ENCODE results near the gene APLP1. TPM values are rescaled to one million over a fixed set of nuclear protein-coding genes. Genes with fewer than 3 reads are reported as not detected.
A peak's percentile ranks its signal among the peaks of the same experiment; 100 is the strongest.
"Not testable (repeated sequence)": the region's sequence is repeated elsewhere in the genome, so short reads cannot be mapped to it uniquely, and the experiment has no call there.

The APLP1 gene
- total RNA-seq, 1 donor from 2014 or later, result 1.5 TPM

DNA sequence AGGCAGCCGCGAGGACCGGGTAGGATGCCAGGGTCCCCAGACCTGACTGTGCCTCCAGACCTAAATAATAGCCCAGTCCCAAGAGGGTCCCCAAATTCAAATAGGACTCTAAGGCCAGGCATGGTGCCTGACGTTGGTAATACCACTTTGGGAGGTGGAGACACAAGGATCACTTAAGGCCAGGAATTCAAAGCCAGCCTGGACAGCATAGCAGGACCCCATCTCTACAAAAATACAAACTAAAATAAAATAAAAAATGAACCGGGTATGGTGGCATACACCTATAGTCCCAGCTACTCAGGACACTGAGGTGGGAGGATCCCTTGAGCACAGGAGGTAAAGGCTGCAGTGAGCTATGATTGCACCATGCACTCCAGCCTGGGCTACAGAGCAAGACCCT is 5.4 kb upstream of the APLP1 start:
- no peak overlapping the region for H3K27ac ChIP-seq
- intact Hi-C loops (cut with DNase I), result no loop called here
- no peak for DNase-seq (ENCODE audit: extremely low spot score in 2 of 2)
- no peak overlapping the region for H3K4me3 ChIP-seq
- no peak for TF ChIP-seq POLR2AphosphoS5 (IDR thresholded peaks at IDR 0.05; ENCODE audit: insufficient read depth in 1 of 2, low read depth in 1 of 2)
- TF ChIP-seq CTCF (IDR thresholded peaks at IDR 0.05), result no peak
- TF ChIP-seq POLR2A (IDR thresholded peaks at IDR 0.05), result no peak
- H3K36me3 ChIP-seq, result no peaks in the 10 kb centered on the region
- no peaks in the 10 kb centered on the region for H3K4me1 ChIP-seq
- no peaks in the 10 kb centered on the region for H3K27me3 ChIP-seq
- H3K9me3 ChIP-seq, result no peaks in the 10 kb centered on the region

DNA sequence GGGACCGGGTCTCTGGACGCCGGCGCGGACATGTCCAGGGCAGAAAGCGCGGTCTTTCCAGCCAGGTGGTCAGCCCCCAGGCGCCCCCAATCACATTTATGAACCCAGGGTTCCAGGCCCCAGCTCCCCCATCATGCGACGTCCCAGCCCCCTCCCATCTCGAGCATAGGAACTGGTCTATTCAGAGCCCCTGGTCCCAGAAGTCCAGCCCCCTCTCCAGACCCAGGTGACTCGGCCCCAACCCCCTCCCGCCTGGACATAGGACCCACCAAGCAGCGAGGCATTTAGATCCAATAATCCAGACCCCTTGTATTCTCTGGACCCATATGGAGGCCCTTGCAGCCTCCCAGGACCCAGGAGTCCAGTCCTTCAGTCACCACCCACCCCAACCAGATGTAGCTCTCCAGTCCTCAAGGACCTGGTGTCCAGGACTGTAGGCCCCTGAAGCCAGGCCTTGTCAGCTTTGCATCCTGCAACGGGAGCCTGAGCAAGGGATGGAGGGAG is 501 bp downstream of the APLP1 start:
- Histone ChIP-seq H3K36me3 (no peaks in the 10 kb centered on the region), H3K4me1 (peaks cover 18% of the 10 kb centered on the region), H3K4me3 (peak overlapping the region; percentile 43 to 64), H3K27ac (no peak overlapping the region), H3K9me3 (no peaks in the 10 kb centered on the region), H3K27me3 (no peaks in the 10 kb centered on the region)
- DNase-seq (ENCODE audit: extremely low spot score in 2 of 2), result no peak
- intact Hi-C loops (cut with DNase I), result no loop called here
- TF ChIP-seq POLR2A (IDR thresholded peaks at IDR 0.05), result no peak
- no peak for TF ChIP-seq CTCF (IDR thresholded peaks at IDR 0.05)
- TF ChIP-seq POLR2AphosphoS5 (IDR thresholded peaks at IDR 0.05; ENCODE audit: insufficient read depth in 1 of 2, low read depth in 1 of 2), result no peak

GRCh38 chr19:35869327-35870123 is 1.2 kb downstream of the APLP1 start:
- Histone ChIP-seq H3K27ac (no peak overlapping the region), H3K27me3 (no peaks in the 10 kb centered on the region), H3K9me3 (no peaks in the 10 kb centered on the region), H3K4me1 (peaks cover 18% of the 10 kb centered on the region), H3K4me3 (peak overlapping the region; percentile 43 to 64), H3K36me3 (no peaks in the 10 kb centered on the region)
- TF ChIP-seq CTCF (IDR thresholded peaks at IDR 0.05) (no peak), POLR2AphosphoS5 (IDR thresholded peaks at IDR 0.05; ENCODE audit: insufficient read depth in 1 of 2, low read depth in 1 of 2) (no peak), POLR2A (IDR thresholded peaks at IDR 0.05) (no peak)
- DNase-seq (ENCODE audit: extremely low spot score in 2 of 2), result no peak
- intact Hi-C loops (cut with DNase I), result no loop called here

- DNase-seq (ENCODE audit: extremely low spot score in 2 of 2); H3K9me3 ChIP-seq; H3K27me3 ChIP-seq; H3K27ac ChIP-seq; H3K36me3 ChIP-seq; H3K4me3 ChIP-seq; intact Hi-C loops (cut with DNase I): not testable (repeated sequence)
- H3K4me1 ChIP-seq, result peaks cover 18% of the 10 kb centered on the region
Measured at GRCh38 chr19:35870124-35870736, 1.9 kb downstream of the APLP1 start.

GRCh38 chr19:35870798-35871197 is 2.4 kb downstream of the APLP1 start:
- TF ChIP-seq POLR2A (IDR thresholded peaks at IDR 0.05) (no peak), CTCF (IDR thresholded peaks at IDR 0.05) (no peak), POLR2AphosphoS5 (IDR thresholded peaks at IDR 0.05; ENCODE audit: insufficient read depth in 1 of 2, low read depth in 1 of 2) (no peak)
- Histone ChIP-seq H3K9me3 (no peaks in the 10 kb centered on the region), H3K27ac (no peak overlapping the region), H3K4me1 (peaks cover 18% of the 10 kb centered on the region), H3K27me3 (no peaks in the 10 kb centered on the region), H3K36me3 (no peaks in the 10 kb centered on the region), H3K4me3 (no peak overlapping the region)
- intact Hi-C loops (cut with DNase I), result no loop called here
- DNase-seq (ENCODE audit: extremely low spot score in 2 of 2), result no peak
